Transverse colon (tissue), 4 donors: ENCODE data around the gene TDRD3. TPM values are rescaled to one million over a fixed set of nuclear protein-coding genes. Genes with fewer than 3 reads are reported as not detected.

Experiments used
- DNase-seq: peaks from one replicate; pipeline ENCODE4 v3.0.0-alpha.2; 2019
- H3K27ac ChIP-seq, 4 donors: fragments of 200-600 bp; sonication (generic); 2 replicates each; pipeline ENCODE4 v1.5.1; 2016 to 2018; ENCODE audit warnings: inconsistent platforms in 4 of 4
- H3K27me3 ChIP-seq: fragments of 200-600 bp; sonication (generic); 2 replicates; pipeline ENCODE4 v1.5.1; 2017; ENCODE audit warnings: inconsistent platforms
- H3K36me3 ChIP-seq, 4 donors: fragments of 200-600 bp; sonication (generic); 2 replicates each; pipeline ENCODE4 v1.5.1; 2017 to 2019; ENCODE audit warnings: inconsistent platforms in 4 of 4
- H3K4me1 ChIP-seq, 4 donors: fragments of 200-600 bp; sonication (generic); 2 replicates each; pipeline ENCODE4 v1.5.1; 2017 to 2020; ENCODE audit warnings: inconsistent platforms in 4 of 4
- H3K4me3 ChIP-seq, 4 donors: fragments of 200-600 bp; sonication (generic); 1 replicate in 1 of 4; 2 replicates in 3 of 4; pipeline versions ENCODE4 v1.5.1 to v1.6.1; 2017 to 2019; ENCODE audit warnings: inconsistent platforms in 4 of 4
- H3K9me3 ChIP-seq, 2 donors: fragments of 200-600 bp; sonication (generic); 2 replicates each; pipeline ENCODE4 v1.5.1; 2017 to 2019; ENCODE audit warnings: inconsistent platforms in 2 of 2
- EP300 ChIP-seq: sonication (generic); formaldehyde crosslinking; IDR thresholded peaks from one replicate; pipeline ENCODE4 v1.6.1; 2017; ENCODE audit warnings: antibody characterized with exemption, low read depth
- POLR2A ChIP-seq: fragments of 450-650 bp; IDR thresholded peaks from one replicate; pipeline ENCODE4 v1.6.1; 2016; ENCODE audit warnings: antibody characterized with exemption, mild to moderate bottlenecking, moderate library complexity
- POLR2AphosphoS5 ChIP-seq, 3 donors: sonication (generic); formaldehyde crosslinking; IDR thresholded peaks; one replicate each; pipeline ENCODE4 v1.6.1; 2016; ENCODE audit warnings: antibody characterized with exemption in 3 of 3
- WGBS, 2 donors: methylation state at CpG; one replicate each; pipeline ENCODE4 v1.1.5; 2018; ENCODE audit warnings: low coverage in 1 of 2; 5-methylcytosine and 5-hydroxymethylcytosine counted together
- in situ Hi-C, 4 donors: fragments of 200-750 bp; cut with MboI; loops; one replicate each; pipeline versions ENCODE4 v1.15.0 to v1.15.1; 2017; ENCODE audit warnings: low sequenced_read_pairs in 3 of 4, low pct_ligation_motif_present in 1 of 4, low pct_unique_long_range_greater_than_20kb in 1 of 4
- intact Hi-C: fragments of 100-400 bp; cut with DNase I; formaldehyde crosslinking; loops from one replicate; pipeline ENCODE4 v1.15.1; 2023; ENCODE audit warnings: low total_unique reads
- total RNA-seq, 4 donors: library from RNA; depleted of rRNA; stranded (reverse); fragments of >200 nt; gene quantifications; one replicate each; pipeline ENCODE4 v1.1.0, GENCODE V29; 2016
- TF ChIP-seq, protein P1 (sequence below), 5 experiments: fragments of 200-600 bp in 3 of 5; fragments of 450-650 bp in 2 of 5; sonication (generic) in 3 of 5; IDR thresholded peaks; 1 replicate in 2 of 5; 2 replicates in 3 of 5; pipeline ENCODE4 v1.5.1; 2016 to 2017; ENCODE audit warnings: antibody characterized with exemption in 5 of 5, inconsistent platforms in 3 of 5, mild to moderate bottlenecking in 2 of 5, moderate library complexity in 1 of 5

Gene TDRD3
- total RNA-seq, 4 donors from 2014 or later, result 20.9 to 73.4 (median 33.9) TPM

DNA sequence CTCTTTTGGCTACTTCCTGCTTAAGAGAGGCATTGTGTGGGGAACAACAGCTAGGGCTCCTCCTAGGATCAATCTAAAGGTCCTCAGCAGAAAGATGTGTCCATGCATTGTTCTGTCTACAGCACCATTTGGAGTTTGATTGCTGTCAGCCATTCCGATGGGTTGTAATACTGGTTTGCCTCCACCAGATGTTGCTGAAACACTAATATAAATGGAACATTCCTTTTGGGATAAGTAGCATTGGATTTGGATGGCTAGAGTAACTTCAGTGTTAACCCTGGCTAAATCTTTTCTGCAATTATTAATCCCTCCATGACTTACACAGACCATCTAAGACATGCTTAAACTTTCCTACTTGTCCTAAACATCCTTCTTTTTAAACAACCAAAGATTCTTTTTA is 104.2 kb downstream of the TDRD3 start:
- TF ChIP-seq EP300 (no peak), POLR2A (no peak), POLR2AphosphoS5 (IDR thresholded peaks at IDR 0.05) (no peak)
- TF ChIP-seq, protein P1, sequence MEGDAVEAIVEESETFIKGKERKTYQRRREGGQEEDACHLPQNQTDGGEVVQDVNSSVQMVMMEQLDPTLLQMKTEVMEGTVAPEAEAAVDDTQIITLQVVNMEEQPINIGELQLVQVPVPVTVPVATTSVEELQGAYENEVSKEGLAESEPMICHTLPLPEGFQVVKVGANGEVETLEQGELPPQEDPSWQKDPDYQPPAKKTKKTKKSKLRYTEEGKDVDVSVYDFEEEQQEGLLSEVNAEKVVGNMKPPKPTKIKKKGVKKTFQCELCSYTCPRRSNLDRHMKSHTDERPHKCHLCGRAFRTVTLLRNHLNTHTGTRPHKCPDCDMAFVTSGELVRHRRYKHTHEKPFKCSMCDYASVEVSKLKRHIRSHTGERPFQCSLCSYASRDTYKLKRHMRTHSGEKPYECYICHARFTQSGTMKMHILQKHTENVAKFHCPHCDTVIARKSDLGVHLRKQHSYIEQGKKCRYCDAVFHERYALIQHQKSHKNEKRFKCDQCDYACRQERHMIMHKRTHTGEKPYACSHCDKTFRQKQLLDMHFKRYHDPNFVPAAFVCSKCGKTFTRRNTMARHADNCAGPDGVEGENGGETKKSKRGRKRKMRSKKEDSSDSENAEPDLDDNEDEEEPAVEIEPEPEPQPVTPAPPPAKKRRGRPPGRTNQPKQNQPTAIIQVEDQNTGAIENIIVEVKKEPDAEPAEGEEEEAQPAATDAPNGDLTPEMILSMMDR (IDR thresholded peaks at IDR 0.05), result no peak
- H3K4me1 ChIP-seq, result no peaks in the 10 kb centered on the region
- H3K36me3 ChIP-seq, result peaks cover 0 to 35% (median 3%) of the 10 kb centered on the region in 4 donors
- H3K9me3 ChIP-seq, result no peaks in the 10 kb centered on the region
- 94% methylated on average over 1 of the region's 1 CpG; no CpG with 5 or more reads in 1 of the 2 donors for WGBS, 2 donors
- H3K27me3 ChIP-seq, result no peaks in the 10 kb centered on the region
- in situ Hi-C loops (no loop called here), intact Hi-C loops (no loop called here)
- DNase-seq, result no peak
- no peak overlapping the region for H3K4me3 ChIP-seq
- no peak overlapping the region for H3K27ac ChIP-seq

DNA sequence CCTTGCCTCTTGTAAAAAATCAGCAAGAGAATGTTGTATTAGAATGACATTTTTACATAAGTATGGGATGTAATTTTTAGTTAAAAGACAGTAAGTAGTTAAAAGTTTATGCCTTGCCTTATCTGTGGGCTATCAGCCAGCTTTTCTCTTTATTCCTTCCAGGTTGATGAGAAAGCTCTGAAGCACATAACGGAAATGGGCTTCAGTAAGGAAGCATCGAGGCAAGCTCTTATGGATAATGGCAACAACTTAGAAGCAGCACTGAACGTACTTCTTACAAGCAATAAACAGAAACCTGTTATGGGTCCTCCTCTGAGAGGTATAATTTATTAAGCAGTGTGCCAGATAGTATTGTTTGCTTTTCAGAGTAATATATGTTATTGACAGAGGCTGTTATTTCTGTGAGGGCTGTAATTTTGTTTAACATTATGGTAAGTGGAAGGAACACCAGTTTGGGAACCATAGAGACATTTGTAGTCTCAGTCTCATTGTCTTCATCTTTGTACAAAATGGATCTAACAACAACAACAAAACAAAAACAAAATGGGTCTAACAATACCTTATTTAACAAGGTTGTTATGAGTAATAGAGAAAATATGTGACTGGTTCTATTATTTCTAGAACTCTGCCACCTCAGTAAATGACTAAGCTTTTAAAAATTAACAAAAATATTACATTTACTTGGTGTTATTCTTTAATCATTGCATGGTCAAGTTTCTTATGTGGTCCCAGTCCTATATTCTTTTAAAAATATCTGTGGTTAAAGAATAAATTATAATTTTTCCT is 112.8 kb downstream of the TDRD3 start:
- WGBS, 2 donors, result 86 to 95% methylated on average over 3 of the region's 3 CpGs
- H3K4me3 ChIP-seq, result no peak overlapping the region
- no peak for TF ChIP-seq POLR2A
- no peak for TF ChIP-seq EP300
- TF ChIP-seq, protein P1 (IDR thresholded peaks at IDR 0.05), result no peak
- TF ChIP-seq POLR2AphosphoS5 (IDR thresholded peaks at IDR 0.05), result no peak
- no peaks in the 10 kb centered on the region for H3K9me3 ChIP-seq
- intact Hi-C loops (no loop called here), in situ Hi-C loops (no loop called here)
- H3K4me1 ChIP-seq, result no peaks in the 10 kb centered on the region
- no peak overlapping the region for H3K27ac ChIP-seq
- no peaks in the 10 kb centered on the region for H3K27me3 ChIP-seq
- no peak for DNase-seq
- peaks cover 0 to 20% (median 2%) of the 10 kb centered on the region in 4 donors for H3K36me3 ChIP-seq

DNA sequence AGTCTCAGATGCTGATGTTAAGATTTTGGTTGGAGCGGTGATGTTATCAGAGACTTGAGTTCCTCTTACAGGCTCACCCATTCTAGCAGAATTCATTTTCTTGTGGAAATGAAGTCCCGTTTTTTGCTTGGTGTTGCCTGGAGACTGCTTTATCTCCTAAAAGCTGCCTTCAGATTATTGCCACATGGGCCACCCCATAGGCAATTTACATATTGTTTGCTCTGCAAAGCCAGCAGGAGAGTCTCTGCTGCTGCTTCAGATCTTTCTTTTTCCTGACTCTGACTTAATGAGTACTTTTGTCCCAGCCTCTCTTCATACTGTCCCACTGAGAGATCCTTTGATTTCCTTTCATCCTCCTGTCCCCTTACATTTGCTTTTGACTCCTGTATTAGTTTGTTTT is 114.6 kb downstream of the TDRD3 start:
- TF ChIP-seq EP300 (no peak), POLR2AphosphoS5 (IDR thresholded peaks at IDR 0.05) (no peak), POLR2A (no peak)
- TF ChIP-seq, protein P1 (IDR thresholded peaks at IDR 0.05), result no peak
- 95 to 100% methylated on average over 1 to 2 of the region's 2 CpGs for WGBS, 2 donors

DNA sequence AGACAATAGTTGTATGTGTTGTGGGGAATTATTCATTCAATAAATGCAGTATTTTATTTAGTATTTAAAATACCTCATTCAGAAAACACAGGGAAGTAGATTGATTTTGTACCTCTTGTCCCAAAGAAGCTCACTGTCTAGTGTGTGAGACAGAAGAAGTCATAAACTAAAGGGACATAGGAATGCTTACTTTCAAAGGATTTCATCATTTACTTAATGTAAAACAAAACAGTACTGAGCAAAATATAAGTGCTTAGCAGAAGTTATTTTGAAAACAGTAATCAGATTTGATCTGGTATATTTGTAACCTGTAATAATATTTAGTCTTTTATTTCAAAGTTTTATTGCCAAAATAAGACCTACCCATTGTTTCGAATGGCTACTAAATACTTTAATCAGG is 117.9 kb downstream of the TDRD3 start:
- intact Hi-C loops, result no loop called here
- no peaks in the 10 kb centered on the region for H3K9me3 ChIP-seq
- WGBS, 2 donors, result 90 to 92% methylated on average over 1 of the region's 1 CpG

More for the DNA sequence above, 114.6 kb downstream of the TDRD3 start:
- peaks cover 0 to 20% (median 4%) of the 10 kb centered on the region in 4 donors for H3K36me3 ChIP-seq
- no peaks in the 10 kb centered on the region for H3K9me3 ChIP-seq
- intact Hi-C loops (no loop called here), in situ Hi-C loops (no loop called here)
- no peak for DNase-seq
- H3K27me3 ChIP-seq, result no peaks in the 10 kb centered on the region
- H3K4me1 ChIP-seq, result no peaks in the 10 kb centered on the region
- no peak overlapping the region for H3K4me3 ChIP-seq
- H3K27ac ChIP-seq, result no peak overlapping the region

More for the DNA sequence above, 117.9 kb downstream of the TDRD3 start:
- Histone ChIP-seq H3K27me3 (no peaks in the 10 kb centered on the region), H3K4me3 (no peak overlapping the region), H3K27ac (no peak overlapping the region), H3K4me1 (no peaks in the 10 kb centered on the region), H3K36me3 (peaks cover 0 to 20% (median 4%) of the 10 kb centered on the region in 4 donors)
- DNase-seq, result no peak
- TF ChIP-seq, protein P1 (IDR thresholded peaks at IDR 0.05), result no peak
- TF ChIP-seq POLR2A, result no peak
- TF ChIP-seq POLR2AphosphoS5 (IDR thresholded peaks at IDR 0.05), result no peak
- no peak for TF ChIP-seq EP300
- in situ Hi-C loops, result no loop called here
